ENCODE measurements around the gene RNLS. TPM values are rescaled to one million over a fixed set of nuclear protein-coding genes. Genes with fewer than 3 reads are reported as not detected.

Gene RNLS
- total RNA-seq, 1 experiment from 2014 or later, result not detected

- no peak for TF ChIP-seq EZH2 (IDR thresholded peaks at IDR 0.05)
Measured at GRCh38 chr10:88253622-88254021, 329.5 kb downstream of the RNLS start (continued).

- no peak overlapping the region for H2AFZ ChIP-seq (ENCODE audit: low read depth, low read length, poor library complexity, severe bottlenecking)
- ChIA-PET RAD21 (ENCODE audit: low non-redundant PET in 1 of 2, low total read pairs in 2 of 2, uncharacterized antibody in 2 of 2, unreplicated experiment in 2 of 2) (no interaction called here), CTCF (no interaction called here), POLR2A (no interaction called here)
- H3K9ac ChIP-seq (ENCODE audit: low read length), result no peak overlapping the region
- 0 out of 2 replicates have a peak, but pooled peaks cover 2% of the 10 kb centered on the region for H3K9me2 ChIP-seq (ENCODE audit: insufficient read depth)
- TF ChIP-seq CTCF (IDR thresholded peaks at IDR 0.05 in 2 of 3, conservative IDR thresholded peaks at IDR 0.05 in 1 of 3; ENCODE audit: borderline replicate concordance in 1 of 3, insufficient read depth in 1 of 3, low read depth in 2 of 3, low read length in 2 of 3) (no peak), ELF1 (IDR thresholded peaks at IDR 0.05; ENCODE audit: borderline replicate concordance, low read depth) (no peak), SP1 (IDR thresholded peaks at IDR 0.05; ENCODE audit: low read depth) (no peak), CEBPB (IDR thresholded peaks at IDR 0.05; ENCODE audit: low read depth) (no peak), ZFX (IDR thresholded peaks at IDR 0.05) (no peak), ZBTB33 (IDR thresholded peaks at IDR 0.05; ENCODE audit: extremely low read depth, insufficient replicate concordance, low read length) (no peak), SIN3A (IDR thresholded peaks at IDR 0.05; ENCODE audit: low read depth) (no peak), ATF3 (IDR thresholded peaks at IDR 0.05) (no peak), SRF (IDR thresholded peaks at IDR 0.05; ENCODE audit: low read depth) (no peak), POLR2AphosphoS5 (IDR thresholded peaks at IDR 0.05; ENCODE audit: low read depth, low read length) (no peak), RAD21 (IDR thresholded peaks at IDR 0.05; ENCODE audit: low read depth) (no peak), POLR2A (IDR thresholded peaks at IDR 0.05; ENCODE audit: borderline replicate concordance, extremely low read depth, insufficient read depth, insufficient read length) (no peak), MAX (IDR thresholded peaks at IDR 0.05) (no peak), JUND (IDR thresholded peaks at IDR 0.05) (no peak), EZH2 (IDR thresholded peaks at IDR 0.05) (no peak), ZNF274 (IDR thresholded peaks at IDR 0.05; ENCODE audit: low read depth, low read length) (no peak), TCF7L2 (IDR thresholded peaks at IDR 0.05; ENCODE audit: borderline replicate concordance, extremely low read depth, insufficient read depth, insufficient read length) (no peak), FOSL1 (IDR thresholded peaks at IDR 0.05; ENCODE audit: low read depth) (no peak), EZH2phosphoT487 (IDR thresholded peaks at IDR 0.05; ENCODE audit: borderline replicate concordance) (no peak)
- no peaks in the 10 kb centered on the region for H3K27me3 ChIP-seq (ENCODE audit: insufficient read depth, low read length)
- no peaks in the 10 kb centered on the region for H3K9me3 ChIP-seq (ENCODE audit: control insufficient read depth in 1 of 2, insufficient read depth in 1 of 2, low read depth in 1 of 2, low read length in 2 of 2)
- BruUV-seq (replicated peaks), result no TSS peak
- no peaks in the 10 kb centered on the region for H4K20me1 ChIP-seq (ENCODE audit: insufficient read depth)
- H3K36me3 ChIP-seq (ENCODE audit: control insufficient read depth in 1 of 2, insufficient read depth in 2 of 2, low read length in 2 of 2), result no peaks in the 10 kb centered on the region
- H3K27ac ChIP-seq (ENCODE audit: low read depth, low read length), result no peak overlapping the region
- H3K79me2 ChIP-seq (ENCODE audit: insufficient read depth, low read length), result no peaks in the 10 kb centered on the region
- H3K4me3 ChIP-seq (replicated peaks in 1 of 2; ENCODE audit: low read depth in 1 of 2, low read length in 2 of 2), result no peak overlapping the region
- peaks cover 8 to 21% of the 10 kb centered on the region in 2 experiments for H3K4me1 ChIP-seq (ENCODE audit: control insufficient read depth in 1 of 2, insufficient read depth in 2 of 2, low read length in 2 of 2)
- ATAC-seq (no peak), DNase-seq (ENCODE audit: low read depth, low spot score) (no peak)
- intact Hi-C loops (cut with micrococcal nuclease), result no loop called here
- H3K4me2 ChIP-seq (ENCODE audit: low read length), result peak overlapping the region; percentile 66; the same call in 1 of the 2 replicates
Measured at GRCh38 chr10:88253128-88253527, 330.0 kb downstream of the RNLS start.

Data from HCT116 (cell line).